GM21529 (cell line): ENCODE measurements around the gene MMP1.

ENCODE experiments used
- ATAC-seq: cut with Tn5 transposase; IDR thresholded peaks from one replicate; pipeline ENCODE4 v1.9.1; 2021; ENCODE audit not compliant: unreplicated experiment

The MMP1 gene

DNA sequence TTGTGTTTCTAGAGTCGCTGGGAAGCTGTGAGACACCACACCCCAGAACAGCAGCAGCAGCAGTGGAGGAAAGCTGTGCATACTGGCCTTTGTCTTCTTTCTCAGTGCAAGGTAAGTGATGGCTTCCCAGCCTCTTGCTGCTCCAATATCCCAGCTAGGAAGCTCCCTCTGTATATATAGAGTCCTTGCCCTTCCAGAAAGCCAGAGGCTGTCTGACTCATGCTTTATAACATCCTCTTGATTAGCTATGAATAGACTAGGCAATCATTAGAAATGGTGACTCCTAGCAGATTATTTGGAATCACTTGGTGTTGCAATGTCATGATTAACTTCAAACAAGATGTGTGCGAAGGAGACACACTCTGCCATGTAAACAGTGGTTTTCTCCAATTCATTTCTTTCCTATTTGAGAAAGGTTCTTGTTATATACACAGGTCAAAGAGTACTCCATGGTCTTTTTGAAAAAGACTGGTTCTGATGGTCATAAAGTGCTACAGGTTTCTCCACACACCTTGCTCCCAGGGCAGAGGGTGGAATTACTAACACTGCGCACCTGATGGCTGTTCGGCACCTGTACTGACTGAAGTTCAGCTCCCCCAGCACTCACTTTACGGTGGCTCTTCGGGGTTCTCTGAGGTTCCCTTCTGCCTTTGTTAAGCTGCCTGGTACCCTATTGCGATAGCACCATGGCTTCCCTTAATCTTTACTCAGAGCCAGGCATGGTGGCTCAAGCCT is at the start of gene MMP1:
Gene MMP1, minus strand, starts transcription at position 149 of the 735 bp plus-strand sequence. Its CDS starts 68 bp downstream, at position 81.
- ATAC-seq: no peak

DNA sequence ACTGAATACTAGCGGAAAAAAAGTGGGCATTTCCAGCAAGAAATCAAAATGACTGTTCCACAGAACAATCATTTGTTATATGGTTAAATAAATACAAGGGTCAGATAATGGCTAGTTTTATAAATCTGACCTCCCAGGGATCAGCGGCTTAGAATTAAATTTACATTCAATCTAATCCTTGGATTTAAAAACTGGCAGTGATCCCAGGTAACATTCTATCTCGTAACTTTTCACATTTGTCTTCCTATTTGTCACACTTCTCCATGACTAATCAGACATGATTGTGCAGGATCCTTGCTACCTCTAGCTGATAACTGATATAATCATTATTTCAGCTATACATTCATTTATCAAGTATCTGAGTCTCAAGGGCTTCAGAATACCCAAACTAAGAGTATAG is 48.3 kb upstream of the MMP1 start:
- no peak for ATAC-seq

GRCh38 chr11:102843489-102843888 is 45.5 kb upstream of the MMP1 start, which contains the start of gene MMP3:
MMP3 (minus strand) TSS chr11:102843609; CDS start chr11:102843546, 63 bp downstream.
- ATAC-seq: no peak

- no peak for ATAC-seq
Observed at GRCh38 chr11:102842930-102843329, 45.0 kb upstream of the MMP1 start.

- no peak for ATAC-seq
Observed at GRCh38 chr11:102840018-102840417, 42.1 kb upstream of the MMP1 start.

DNA sequence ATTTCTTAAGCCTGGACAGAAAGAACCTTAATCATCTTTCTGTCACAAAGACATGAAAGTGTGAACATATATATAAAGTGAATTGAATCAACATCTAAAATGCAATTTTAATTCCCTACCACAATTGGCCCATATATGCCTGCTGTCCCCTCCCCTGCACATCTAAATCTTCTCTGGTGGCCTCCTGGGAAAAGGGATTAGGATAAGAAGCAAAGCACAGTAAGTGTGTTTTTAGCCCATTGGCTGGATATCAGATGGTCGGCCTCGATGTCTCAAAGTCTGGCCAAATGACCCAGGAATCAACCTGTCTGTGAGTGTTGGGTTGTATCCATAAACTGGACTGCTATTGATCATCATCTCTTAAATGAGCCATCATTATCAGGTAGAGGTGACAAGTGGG is 39.7 kb upstream of the MMP1 start:
- ATAC-seq: no peak

DNA sequence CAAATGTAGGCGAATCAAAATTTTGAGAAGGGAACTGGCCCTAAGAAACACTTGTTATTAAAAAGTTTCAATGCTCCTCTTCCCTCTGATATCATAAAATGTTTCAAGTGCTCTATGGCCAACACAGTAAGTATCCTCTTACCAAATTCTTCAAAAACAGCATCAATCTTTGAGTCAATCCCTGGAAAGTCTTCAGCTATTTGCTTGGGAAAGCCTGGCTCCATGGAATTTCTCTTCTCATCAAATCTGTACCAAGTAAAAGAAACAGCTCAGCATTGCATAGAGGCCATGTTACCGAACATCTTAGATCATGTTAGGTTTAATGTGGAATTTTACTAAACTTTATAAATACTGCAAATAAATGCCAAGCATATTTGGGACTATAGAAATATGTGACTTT is 39.2 kb upstream of the MMP1 start:
- ATAC-seq: no peak

GRCh38 chr11:102836290-102836875 is 38.4 kb upstream of the MMP1 start:
- no peak for ATAC-seq

GRCh38 chr11:102833731-102834130 is 35.8 kb upstream of the MMP1 start:
- ATAC-seq: no peak

DNA sequence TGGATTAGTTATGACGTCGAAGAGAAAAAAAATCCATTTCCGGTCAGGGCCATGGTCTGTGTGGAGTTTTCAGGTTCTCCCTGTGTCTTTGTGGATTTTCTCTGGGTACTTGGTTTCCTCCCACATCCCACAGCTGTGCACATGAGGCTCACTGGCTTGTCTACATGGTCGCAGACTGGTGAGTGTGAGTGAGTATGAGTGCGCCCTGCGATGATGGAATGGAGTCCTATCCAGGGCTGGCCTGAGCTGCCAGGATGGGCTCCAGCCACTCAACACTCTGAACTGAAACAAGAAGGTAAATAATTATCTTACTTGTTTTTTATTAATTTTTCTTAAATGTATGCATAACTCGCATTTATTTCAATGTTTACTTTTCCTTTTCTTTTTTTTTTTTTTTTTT is 34.7 kb upstream of the MMP1 start:
- ATAC-seq: no peak

GRCh38 chr11:102831489-102832440 is 33.8 kb upstream of the MMP1 start:
- peak; percentile 58 for ATAC-seq

- ATAC-seq: no peak
Observed at GRCh38 chr11:102831128-102831488, 33.1 kb upstream of the MMP1 start.

- no peak for ATAC-seq
Observed at GRCh38 chr11:102830001-102830727, 32.2 kb upstream of the MMP1 start.

GRCh38 chr11:102829316-102830000 is 31.5 kb upstream of the MMP1 start:
- no peak for ATAC-seq

DNA sequence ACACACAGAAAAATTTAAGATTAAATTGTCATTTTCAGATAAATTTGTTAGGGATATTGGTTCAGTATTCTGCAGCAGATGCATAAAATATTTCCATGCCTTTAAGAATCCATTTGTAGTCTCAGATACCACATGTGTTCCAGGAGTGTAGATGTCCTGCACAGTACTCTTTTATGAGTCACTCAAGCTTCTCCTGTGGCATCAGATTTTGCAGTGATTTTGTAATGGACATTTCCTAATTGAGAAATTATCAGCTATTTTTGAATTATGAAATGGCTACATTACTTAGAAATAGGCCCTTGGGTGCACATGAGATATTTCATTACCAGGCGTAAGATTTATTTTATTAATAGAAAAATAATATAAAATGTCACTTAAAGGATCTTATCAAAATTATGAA is 26.6 kb upstream of the MMP1 start:
- no peak for ATAC-seq

DNA sequence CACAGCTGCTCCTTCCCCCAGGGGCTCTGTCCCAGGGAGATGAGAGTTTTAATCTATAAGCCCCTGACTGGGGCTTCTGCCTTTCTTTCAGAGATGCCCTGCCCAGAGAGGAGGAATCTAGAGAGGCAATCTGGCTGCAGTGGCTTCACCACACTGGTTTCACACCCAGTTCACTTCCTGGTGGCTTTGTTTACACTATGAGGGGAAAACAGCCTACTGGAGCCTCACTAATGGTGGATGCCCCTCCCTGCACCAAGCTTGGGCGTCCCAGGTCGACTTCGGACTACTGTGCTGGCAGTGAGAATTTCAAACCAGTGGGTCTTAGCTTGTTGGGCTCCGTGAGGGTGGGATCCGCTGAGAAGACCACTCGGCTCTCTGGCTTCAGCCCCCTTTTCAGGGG is 21.5 kb upstream of the MMP1 start:
- no peak for ATAC-seq

DNA sequence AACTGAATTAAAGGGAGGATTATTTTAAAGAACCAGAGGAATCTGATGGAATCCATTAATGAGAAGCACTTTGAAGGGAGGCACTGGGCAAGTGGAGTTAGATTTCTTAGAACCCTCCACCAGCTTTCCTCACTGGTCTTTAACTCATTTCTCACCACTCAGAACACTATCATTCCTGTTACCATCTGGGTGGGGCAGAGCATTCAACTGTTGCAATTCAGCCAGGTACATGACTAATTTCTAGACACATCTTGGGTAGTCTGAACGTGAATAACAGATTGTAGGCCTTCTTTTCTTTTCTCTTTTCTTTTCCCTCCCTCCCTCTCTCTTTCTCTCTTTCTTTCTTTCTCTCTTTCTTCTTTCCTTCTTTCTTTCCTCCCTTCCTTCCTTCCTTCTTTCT is 15.5 kb upstream of the MMP1 start:
- no peak for ATAC-seq

DNA sequence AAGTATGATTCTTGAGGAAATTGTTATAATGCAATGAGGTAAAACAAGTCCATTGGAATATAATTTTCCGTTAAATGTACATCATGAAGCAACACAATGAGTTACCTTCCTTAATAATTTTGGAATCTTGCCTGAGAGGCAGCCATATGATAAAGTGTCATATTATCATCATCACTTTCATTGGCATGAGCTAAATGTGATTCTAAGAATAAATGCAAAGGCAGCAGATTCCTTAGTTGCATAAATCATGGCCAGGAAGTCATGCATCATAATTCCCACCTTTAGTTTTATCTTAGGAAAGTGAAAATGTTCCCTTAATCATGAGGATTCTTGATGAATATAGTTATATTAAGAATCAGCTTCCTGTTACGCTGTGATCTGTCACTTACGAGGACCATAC is 14.2 kb upstream of the MMP1 start:
- ATAC-seq: no peak

DNA sequence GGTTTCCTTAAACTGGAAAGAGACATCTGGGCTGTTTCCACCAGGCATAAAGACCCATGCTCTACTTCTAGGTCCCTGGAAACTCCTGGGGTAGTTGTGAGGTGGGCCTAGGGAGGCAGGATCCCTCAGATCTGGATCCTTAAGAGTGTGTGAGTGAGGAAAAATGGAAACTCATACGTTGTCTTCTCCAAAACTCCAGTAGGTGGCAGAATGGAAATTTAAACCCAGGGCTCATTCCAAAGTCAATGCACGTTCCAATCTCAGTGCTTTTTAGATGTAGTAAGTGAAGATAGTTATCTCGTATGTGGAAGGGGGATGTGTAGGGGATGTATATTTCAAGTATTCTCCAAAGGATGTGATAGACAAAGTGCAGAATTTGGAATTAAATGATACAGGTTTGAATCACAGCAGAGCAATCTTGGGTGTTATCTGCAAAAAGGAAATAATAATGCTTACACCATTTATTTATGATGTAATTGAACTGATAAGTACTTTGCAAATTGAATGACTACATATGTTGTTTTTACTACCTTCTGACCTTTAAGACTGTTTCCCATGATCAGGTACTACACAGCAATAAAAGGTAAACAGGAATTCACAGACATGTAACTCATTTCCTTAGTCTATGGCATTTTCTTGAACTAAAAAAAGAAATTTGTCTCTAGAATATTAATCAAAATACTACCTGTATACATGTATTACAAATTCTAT is 13.1 kb upstream of the MMP1 start:
- no peak for ATAC-seq

DNA sequence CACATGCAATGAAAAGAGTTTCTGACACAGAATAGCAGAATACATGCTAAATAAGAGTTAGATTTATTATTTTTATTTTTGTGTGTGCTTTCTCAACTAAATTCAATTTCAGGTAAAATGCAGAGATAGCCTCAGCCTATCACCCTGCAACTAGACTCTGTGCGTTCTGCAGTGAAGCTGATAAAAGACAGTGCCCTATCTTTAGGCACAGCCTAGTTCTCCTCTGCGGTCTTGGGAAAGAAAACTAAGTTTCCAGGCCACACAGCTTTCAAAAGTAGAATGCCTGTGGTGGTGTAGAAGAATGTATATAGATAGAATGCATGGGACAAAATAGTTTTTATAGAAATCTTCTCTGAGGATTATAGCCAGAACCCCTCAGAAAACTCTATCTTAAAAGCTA is 12.0 kb upstream of the MMP1 start:
- ATAC-seq: no peak
